HG02885 (cell line): Measurements from ENCODE around the gene FYN.

Experiments
- ATAC-seq: cut with Tn5 transposase; IDR thresholded peaks from one replicate; pipeline ENCODE4 v1.9.1; 2021; ENCODE audit warnings: mild to moderate bottlenecking; ENCODE audit not compliant: unreplicated experiment, poor library complexity

The FYN gene

DNA sequence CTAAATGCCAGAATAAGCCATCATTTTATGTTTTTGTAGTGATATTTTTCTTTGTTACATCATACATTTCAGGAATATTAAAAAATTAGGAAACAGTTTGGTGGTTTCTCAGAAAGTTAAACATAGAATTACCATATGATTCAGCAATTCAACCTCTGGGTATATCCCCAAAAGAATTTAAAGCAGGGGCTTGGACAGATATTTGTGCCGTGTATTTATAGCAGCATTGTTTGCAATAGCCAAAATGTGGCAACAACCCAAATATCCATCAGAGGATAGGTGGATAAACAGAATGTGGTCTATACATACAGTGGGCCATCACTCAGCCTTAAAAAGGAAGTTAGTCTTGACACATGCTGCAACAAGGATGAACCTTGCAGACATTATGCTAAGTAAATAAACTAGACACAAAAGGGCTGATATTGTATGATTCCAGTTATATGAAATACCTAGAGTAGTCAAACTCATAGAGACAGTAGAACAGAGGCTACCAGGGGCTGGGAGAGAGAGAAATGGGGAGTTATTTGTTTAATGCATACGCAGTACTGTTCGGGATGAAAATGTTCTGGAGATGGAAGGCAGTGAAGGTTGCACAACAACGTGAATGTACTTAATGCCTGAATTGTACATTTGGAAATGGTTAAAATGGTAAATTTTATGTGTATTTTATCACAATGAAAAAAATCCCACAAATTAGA lies 248.7 kb downstream of the FYN start:
- ATAC-seq: no peak

DNA sequence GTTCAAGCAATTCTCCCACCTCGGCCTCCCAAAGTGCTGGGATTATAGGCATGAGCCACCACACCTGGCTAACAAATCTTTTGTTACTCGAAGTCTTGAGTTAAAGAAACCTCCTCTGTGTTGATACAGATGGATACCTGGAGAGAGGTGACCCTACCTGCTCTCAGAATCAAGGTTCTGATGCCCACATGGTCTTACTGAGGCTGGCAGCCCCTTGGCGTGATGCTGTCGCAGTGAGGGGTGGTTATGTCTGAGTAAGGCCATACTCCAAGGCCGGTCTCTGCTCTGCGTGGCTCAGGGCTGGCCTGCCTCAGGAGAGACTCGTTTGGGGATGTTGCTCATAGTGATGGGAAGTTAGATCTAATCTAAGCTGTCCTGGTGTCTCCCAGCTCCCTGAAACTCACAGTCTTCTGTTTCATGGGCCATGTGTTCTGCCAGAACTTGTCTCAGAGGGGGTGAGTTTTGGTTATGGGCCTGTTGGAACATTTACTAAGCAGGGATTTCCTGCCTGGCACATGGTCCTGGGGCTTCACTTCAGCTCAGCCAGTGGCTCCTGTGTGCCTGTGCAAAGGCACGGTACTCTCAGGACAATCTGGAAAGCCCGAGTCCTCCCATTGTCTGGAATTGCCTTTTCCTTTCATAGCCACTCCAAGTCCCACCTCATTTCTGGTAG lies 250.1 kb downstream of the FYN start:
- ATAC-seq: no peak

DNA sequence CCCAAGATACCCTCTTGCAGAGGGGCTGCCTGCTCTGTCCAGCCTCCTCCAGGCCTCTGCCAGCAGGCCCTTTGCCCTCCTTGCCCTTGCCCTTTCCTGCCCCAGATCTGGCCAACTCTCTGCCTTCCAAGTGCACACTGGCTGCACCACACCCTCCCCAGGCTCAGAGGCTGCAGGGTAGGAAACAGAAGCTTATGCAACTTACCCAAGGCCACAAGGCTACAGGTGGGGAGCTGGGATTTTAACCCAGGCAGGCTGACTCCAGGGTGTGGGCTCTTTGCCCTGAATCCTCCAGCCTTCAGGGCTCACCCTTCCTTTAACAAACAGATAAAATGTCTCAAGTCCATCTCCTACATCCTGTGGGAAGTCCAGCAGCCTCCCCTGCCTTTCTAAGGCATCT lies 253.1 kb downstream of the FYN start:
- no peak for ATAC-seq

DNA sequence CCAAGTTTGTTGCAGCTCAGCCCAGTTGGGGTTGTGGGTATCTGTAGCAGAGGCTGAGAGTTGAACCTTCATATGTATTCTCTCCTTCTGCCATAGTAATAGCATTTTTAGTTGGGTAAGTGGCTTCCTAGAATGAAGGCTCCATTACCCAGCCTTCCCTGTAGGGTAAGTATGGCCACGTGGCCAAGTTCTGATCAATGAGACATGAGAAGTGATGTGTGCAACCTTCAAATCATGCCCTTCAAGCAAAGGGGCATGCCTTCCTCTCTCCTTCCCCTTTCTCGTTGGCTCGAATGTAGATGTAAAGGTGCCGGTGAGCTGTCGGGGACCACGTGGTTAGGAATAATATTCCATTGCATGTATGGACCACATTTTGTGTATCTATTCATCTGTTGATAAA lies 254.8 kb downstream of the FYN start:
- ATAC-seq: no peak

DNA sequence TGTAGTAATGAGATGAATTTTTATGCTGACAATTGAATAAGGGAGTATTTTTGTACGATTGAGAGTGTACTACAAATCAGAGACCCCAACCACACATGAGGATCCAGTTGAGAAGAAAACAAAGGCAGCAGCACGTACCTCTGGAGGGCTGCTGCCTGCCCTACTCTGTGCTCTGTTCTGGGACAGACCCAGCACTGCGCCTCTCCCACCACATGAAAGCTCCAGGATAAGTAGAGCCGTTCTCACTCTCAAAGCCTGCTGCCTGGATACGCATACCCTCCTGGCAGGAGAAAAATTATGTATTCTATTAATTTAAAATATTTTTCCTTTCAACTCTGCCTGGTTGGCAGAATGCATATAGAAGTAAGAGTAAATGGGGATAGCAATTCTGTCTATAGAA lies 256.1 kb downstream of the FYN start:
- ATAC-seq: no peak

DNA sequence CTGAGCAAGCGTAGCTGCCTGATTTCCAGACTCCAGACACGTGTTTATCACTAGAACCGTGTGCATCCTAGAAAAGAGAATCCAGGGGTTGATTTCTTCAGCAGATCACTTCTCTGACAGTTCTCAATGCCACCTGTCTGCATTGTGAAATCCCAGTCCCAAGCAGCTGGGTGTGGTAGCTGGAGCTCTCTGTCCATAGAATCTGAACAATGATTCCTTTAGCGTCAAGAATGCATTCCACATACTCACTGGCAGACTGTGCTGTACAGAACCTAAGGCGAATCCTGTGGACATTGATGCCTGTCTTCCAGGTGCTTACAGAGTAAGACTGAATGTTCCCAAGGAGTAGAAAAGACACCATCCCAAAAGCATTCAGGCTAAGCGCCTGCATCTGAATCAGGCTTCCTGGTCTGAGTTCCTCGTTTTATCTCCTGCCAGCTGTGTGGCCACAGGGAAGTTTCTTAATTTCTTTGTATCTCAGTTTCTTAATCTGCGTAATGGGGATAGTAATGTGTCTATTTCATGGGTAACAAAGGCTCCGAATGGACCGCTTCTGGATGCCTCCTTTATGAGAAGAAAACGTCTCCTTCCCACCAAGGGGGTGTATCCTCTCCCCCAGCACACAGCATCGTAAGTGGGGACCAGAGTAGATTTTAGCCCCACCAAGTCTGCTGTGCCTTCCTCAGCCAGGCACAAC lies 257.2 kb downstream of the FYN start:
- ATAC-seq: no peak

DNA sequence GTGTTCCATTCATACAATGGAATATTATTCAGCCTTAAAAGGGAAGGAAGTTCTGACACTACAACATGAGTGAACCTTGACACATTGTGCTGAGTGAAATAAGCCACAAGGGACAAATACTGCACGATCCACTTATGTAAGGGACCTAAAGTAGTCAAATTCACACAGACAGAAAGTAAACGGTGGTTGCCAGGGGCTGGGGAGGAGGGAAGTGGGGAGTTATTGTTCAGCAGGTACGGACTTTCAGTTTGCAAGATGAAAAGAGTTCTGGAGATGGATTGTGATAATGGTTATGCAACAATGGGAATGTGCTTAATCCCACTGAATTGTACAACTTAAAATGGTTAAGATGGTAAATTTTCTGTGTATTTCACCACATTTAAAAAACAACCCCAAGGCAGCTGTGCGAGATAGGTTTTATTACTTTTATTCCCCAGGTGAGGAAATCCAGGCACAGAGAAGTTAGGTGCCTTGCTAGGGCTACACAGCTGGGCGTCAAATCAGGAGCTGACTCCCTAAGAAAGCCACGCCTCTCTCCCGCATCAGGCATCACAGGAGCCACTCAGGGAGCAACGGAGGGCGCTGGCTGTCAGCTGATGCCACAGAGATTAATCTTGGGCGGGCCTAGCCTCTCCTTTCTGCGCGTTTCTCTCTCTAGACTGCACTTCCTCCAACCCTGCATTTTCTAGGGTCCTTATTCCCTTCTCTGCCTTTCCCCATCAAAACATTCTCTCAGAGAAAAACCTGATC lies 258.2 kb downstream of the FYN start:
- no peak for ATAC-seq

DNA sequence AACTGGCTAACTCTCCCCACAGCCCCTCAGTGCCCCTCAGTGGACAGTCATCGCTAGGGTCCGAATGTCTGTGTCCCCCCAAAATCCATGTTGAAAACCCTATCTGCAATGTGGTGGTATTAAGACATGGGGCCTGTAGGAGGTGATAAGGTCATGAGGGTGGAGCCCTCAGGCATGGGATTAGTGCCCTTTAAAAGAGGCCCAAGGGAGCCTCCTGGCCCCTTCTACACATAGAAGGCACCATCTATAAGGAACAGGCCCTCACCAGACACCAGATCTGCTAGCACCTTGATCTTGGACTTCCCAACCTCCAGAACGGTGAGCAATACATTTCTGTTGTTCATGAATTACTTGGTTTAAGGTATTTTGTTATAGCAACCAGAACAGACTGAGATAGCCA lies 260.9 kb downstream of the FYN start:
- ATAC-seq: no peak

DNA sequence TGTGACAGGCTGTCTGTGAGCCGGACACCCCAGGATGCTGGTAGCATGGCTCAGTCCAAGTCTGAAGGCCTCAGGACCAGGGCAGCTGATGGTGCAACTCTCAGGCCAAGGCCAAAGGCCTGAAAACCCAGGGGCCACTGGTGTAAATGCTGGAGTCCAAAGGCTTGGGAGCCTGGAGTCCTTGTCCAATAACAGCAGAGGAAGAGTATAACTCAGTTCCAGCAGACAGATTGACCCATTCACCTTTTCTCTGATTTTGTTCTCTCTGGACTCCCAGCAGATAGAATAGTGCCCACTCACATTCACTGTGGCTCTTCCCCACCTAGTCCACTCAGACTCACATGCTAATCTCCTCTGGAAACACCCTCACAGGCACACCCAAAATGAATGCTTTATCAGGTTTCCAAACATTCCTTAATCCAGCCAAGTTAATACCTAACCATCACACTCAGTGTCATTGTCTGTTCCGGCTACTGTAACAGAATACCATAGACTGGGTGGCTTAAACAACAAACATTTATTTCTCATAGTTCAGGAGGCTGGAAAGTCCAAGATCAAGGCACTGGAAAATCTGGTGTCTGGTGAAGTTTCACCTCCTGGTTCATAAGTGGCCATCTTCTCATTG lies 262.6 kb downstream of the FYN start:
- no peak for ATAC-seq
